GM19351 (cell line): ENCODE data around the gene IVD.
"Not testable (repeated sequence)": the region's sequence is repeated elsewhere in the genome, so short reads cannot be mapped to it uniquely, and the experiment has no call there.

Source experiments
- ATAC-seq: cut with Tn5 transposase; IDR thresholded peaks from one replicate; pipeline ENCODE4 v1.9.1; 2021; ENCODE audit warnings: mild to moderate bottlenecking, moderate library complexity; ENCODE audit not compliant: unreplicated experiment

The IVD gene

DNA sequence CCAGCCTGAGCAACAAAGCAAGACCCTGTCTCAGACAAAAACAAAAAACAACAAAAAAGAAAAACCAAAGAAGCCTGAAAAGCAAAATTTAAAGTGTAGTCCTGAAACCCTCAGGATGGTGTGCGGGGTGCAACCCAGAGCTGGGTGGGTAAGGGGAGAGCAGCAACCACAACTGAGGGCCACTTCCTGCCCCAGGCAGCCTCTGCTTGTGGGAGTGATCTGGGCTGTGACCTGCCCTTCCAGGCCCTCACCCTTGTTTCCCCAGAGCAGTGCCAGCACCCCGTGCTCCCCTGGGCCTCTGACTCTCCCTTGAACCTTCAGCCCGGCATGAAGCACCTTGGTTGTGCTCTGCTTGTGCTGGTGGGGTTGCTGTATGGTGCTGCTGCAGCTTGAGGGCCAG, 48.3 kb downstream of the IVD start:
- ATAC-seq = not testable (repeated sequence)

DNA sequence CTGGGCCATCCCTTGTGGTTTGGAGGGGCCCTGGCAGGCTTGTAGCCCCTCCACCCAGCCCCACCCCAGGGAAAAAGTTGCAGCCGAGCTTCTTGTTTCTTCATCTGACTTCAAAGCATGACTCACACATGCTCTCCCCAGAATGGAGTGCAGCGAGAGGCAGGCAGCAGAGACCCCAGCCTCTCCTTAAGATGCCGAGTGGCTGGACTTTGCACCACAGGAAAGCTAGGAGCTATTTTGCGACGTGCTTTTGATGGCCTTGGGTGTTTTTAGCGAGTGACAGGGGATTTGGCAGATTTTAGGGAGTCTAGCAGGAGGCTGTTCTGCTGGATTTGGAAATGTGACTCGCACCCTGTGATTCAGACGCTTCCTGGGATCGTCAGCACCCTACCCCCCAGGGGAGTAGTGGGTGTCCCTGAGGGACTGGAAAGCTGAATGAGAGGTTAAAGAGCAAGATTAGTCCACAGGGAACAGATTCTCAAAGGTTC, 49.4 kb downstream of the IVD start:
- no peak for ATAC-seq

DNA sequence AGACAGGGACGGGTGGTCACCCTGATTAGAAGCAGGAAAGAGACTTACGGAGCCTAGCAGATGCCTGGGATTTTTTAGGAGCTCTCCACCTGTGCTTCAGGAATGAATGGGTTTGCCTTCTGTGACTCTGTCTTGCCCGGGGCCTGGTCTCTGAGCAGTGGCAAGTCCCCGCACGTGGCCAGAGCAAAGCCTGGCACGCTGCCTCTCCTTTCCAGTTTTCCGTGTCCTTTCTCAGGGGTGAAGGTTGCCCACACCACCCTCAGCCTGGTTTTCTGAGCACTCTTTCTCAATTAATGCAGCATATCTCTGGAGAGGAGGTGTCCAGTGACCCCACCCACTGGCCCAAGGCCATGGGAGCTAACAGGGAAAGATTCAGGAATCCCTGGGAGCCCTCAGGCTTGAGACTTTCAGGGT, 50.7 kb downstream of the IVD start:
- no peak for ATAC-seq

DNA sequence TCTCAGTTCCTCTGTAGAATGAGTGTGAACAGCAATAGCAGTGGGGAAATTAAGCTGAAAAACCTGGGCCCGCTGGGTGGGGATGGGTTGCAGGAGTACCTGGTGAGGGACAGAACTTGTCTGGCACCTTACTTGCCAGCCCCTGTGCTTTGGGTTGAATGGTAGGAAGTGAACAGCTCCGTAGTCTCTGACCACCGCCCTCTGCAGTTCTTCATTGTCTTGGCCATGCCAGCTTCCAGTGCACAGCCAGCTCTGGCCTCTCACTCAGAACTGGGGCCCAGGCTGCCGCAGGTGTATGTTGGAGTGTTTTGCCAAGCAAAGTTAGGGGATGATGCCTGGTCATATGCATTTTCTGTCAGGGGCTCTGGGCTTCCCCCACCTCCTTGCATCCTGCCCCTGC, 51.1 kb downstream of the IVD start:
- ATAC-seq = no peak

DNA sequence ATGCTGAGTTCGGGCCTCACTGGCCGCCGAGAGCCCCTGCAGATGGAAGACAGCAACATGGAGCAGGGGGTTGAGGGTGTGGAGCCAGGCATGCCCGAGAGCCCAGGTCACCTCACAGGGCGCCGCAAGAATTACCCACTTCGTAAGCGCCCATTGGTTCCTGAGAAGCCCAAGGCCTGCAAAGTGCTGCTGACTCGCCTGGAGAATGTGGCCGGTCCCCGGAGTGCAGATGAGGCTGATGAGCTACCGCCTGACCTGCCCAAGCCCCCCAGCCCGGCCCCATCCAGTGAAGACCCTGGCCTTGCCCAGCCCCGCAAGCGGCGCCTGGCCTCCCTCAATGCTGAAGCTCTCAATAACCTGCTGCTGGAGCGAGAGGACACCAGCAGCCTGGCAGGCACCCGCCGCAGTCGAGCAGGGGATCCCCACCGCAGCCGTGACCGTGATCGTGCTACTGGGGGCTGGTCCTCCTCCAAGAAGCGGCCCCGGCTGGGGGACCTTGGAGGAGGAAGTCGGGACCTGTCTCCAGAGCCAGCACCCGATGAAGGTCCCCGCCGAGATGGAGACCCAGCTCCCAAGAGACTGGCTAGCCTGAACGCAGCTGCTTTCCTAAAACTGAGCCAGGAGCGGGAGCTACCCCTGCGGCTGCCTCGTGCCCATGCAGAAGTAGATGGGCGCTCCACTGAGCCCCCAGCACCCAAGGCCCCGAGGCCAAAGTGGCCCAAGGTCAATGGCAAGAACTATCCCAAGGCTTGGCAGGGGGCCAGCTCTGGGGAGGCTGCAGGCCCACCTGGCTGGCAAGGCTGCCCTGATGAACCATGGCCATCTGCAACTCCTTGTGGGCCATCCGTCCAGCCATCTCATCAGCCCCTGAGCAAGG, 53.1 kb downstream of the IVD start:
- ATAC-seq = no peak

DNA sequence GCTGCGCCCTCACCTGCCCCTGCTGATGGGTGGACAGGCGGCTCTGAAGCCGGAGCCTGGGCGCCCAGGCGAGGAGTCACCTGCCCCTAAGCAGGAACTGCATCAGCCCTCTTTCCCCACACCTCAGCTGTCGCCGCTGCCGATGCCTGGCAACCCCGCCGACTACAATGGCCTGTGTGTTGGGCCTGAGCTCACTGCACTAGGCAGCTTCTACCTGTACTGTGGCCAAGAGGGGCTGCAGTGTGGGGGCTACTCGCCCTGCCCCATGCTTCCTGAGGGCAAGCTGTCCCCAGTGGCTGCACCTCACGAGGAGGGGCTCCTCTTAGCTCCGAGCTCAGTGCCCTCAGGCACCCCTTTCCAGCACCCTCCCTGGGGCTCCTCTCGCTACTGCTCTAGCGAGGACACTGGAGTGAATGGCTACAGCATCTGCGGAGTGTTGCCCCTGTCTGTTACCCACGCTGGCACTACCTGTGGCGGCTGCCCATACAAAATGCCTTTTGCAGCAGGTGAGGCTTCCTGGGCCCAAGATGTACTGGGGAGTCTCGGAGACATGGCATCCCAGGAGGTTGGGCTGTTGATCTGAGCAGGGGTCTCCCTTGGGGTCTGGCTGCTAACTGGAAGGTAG, 53.9 kb downstream of the IVD start:
- ATAC-seq = no peak

DNA sequence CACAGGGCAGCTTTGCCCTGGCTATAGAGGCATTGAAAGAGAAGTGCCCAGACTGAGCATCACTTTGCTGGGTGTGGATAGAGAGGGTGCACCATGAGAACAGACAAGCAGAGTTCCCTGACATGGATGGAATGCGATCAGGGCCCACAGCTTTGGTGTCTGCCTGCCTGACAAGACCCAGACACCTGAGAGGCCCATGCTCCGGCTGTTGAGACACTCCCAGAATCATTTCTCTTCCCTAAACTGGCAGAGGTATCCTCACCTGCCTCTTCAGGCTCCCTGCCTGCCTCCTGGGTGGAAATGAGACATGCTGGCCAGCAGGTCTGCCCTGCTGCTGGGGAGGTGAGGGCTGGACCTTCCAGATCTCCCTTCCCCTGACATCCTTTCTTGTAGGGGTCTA, 54.8 kb downstream of the IVD start:
- ATAC-seq = no peak

DNA sequence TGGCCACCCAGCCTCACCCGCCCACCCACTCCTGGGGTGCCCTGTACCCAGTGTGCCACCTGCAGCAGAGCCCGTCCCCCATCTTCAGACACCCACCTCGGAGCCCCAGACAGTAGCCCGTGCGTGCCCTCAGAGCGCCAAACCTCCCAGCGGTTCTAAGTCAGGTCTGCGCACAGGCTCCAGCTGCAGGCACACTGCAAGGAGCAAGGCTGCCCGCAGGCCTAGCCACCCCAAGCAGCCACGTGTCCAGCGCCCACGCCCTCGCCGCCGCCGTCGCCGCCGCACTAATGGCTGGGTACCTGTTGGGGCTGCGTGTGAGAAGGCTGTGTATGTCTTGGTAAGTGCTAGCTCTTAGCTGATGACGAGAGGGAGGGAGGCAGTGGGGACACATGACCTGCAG, 56.4 kb downstream of the IVD start:
- ATAC-seq = no peak

DNA sequence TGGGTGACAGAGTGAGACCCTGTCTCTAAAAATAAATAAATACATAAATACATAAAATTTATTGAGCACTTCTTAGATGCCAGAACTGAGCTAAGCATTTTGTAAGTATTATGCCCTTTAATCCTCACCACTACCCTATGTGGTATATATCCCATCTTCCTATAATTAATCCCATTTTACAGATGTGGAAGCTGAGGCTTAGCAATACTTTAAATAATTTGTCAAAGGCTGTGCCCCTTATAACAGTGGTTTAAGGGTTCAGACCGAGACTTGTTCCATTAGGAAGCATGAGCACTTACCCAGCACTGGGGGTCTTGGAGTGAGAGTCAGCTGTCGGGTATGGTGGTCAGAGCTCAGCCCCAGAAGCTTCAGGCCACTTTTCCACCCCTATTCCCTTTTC, 57.7 kb downstream of the IVD start:
- ATAC-seq = no peak

DNA sequence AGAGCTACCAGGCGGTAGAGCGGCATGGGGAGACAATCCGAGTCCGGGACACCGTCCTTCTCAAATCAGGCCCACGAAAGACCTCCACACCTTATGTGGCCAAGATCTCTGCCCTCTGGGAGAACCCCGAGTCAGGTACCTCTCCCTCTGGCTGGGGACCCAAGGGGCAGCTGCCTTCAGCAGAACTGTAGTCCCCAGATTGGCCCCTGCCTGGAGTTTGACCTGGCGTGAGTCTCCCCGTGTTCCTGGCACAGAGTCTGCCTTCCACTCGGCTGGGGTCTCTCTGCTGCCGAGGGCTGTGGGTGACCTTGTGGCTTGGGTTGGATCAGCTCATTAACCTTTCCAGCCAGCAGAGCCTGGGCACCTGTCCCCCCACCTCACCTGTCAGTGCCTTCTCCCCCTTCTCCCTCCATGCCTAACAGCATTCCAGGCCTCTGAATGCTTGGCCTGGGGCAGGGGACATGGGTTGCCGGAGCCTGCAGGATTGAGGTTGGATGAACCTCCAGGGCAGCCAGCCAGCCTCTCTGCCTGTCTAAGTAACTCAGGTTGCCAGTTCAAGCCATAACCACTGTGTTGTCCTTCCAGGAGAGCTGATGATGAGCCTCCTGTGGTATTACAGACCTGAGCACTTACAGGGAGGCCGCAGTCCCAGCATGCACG, 58.4 kb downstream of the IVD start:
- ATAC-seq = no peak

DNA sequence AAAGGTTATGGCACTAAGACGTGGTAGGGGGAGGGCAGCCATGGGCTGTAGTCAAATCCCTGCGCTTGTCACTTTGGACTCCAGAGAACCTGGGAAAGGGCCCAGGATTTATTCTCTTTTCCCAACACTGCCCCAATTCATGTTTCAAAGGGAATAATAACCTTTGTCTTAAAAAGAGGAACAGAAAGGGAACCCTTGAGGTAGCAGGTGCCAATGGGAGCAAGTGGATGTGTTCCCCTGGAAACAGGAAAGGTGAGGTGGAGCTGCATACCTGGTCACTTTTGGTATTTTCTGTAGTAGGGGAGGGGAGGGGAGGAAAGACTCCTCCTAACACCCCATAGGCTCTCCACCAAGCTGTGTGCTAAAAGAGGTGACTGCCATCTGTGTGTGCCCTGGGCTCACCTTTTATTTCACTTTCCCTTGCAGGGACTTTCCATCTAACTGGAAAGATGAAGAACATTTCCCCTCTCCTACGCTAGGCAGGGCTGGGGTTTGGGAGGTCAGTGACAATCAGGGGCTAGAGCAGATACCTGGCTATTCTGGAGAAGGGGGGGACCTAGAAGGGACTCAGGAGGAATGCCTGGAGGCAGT, 59.1 kb downstream of the IVD start:
- no peak for ATAC-seq

DNA sequence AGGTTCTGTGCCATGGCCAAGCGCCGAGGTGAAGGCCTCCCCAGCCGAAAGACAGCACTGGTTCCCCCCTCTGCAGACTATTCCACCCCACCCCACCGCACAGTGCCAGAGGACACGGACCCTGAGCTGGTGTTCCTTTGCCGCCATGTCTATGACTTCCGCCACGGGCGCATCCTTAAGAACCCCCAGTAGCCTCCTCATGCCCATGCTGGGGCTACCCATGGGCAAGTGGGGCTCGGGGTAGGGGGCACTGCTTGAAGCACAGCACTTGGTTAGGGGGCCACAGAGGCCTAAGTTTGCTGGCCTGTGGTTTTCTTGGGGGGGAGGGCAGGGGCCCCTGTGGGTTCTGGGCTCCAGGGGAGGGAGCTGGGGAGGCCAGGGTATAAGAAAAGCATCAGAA, 60.3 kb downstream of the IVD start:
- ATAC-seq = no peak

DNA sequence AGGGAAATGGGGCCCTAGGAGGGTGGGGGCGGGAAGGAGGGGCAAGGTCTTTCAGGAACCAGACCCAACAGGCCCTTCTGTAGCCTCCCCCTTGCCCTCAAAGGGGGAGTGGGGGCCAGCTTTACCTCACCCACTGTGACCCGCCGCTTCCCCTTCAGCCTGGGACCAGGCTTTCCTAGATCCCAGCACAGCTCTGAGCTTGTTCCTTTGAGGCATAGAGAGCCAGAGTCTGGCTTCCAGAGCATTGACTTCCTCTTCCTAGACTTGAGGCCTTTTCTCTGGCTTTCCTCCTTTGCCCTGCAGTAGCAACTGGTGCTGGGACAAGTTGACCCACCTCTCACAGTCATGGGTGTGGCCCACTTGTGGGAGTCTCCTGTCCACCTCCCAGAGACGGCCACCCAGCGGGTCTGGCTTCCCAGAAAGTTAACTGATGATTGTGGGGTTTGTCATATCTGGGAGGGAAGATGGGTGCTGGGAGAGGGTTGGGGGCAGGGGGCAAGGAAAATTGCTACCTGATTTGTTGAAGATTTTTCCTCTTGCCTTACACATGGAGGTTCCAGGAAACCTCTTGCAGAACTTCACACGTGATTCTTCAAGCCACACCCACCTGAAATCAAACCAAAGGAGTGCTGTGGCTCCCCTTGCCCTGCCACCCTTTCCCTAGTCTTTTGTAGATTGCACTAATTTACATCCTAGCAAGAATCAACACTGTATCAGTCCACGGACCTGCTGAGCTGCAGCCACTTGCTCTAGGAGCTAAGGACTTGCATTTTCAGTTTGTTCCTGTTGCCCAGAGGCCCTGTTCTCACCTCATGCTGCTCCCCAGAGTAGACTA, 61.0 kb downstream of the IVD start:
- no peak for ATAC-seq

DNA sequence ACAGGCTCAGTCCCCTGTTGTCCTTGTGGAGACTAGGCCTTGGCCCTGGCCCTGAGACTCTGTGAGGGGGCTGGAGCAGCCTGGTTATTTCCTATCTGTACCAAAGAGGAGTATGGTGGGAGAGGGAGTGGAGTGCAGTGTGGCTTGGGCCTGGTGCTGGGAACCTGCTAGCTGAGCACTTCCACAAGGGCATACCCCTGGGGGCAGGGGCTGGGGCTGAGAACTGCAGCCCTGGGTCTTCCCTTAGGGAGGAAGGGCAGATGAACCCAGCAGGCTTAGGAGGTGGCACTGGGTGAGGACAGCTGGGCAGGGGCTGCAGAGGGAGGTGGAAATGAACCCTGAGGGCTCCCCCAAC, 61.6 kb downstream of the IVD start:
- no peak for ATAC-seq

DNA sequence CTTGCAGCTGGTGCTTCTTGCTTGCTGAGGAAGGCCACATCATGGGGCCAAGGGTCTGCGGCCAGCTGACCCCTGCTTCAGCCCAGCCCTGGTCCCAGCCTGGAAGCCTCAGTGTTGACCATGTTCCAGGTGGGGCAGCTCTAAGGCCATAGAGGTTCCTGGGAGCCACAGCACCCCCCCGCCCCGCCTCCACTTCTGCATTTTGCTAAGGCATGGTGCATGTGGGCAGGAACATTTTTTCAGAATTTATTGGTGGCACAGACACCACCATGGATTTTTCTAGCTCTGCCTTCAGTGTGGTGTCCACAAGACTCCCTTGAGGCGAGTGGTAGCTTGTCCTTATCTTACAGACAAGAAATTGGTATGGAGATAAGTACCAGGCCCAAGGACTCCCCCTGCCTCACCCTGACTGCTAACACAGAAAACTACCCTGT, 63.3 kb downstream of the IVD start:
- no peak for ATAC-seq

DNA sequence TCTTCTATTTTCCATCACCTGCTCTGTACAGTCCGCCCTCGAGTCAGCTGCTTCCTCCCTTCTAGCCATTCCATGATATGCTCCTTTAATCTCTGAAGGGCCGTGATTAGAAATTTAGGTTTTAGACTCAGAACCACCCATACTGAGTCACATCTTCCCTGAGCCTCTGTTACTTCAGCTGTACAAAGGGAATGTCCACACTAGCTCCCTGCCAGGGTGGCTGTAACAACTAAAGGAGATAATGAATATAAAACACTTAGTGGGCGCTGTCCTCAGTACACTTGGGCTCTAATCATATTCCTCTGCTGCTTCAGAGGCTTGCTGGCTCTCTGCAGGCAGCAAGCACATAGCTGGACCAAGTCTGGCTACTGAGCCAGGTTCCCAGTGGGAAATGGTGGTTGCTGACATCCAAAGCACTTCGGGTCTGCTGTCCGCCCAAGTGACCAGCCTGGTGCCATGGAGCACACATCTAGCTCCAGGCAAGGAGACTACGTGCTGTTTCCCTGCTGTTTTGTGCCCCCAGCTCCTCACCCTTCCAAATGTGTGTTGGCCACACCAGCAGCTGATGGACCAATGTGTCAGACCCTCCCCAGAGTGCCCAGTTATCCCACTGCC, 64.3 kb downstream of the IVD start:
- no peak for ATAC-seq

DNA sequence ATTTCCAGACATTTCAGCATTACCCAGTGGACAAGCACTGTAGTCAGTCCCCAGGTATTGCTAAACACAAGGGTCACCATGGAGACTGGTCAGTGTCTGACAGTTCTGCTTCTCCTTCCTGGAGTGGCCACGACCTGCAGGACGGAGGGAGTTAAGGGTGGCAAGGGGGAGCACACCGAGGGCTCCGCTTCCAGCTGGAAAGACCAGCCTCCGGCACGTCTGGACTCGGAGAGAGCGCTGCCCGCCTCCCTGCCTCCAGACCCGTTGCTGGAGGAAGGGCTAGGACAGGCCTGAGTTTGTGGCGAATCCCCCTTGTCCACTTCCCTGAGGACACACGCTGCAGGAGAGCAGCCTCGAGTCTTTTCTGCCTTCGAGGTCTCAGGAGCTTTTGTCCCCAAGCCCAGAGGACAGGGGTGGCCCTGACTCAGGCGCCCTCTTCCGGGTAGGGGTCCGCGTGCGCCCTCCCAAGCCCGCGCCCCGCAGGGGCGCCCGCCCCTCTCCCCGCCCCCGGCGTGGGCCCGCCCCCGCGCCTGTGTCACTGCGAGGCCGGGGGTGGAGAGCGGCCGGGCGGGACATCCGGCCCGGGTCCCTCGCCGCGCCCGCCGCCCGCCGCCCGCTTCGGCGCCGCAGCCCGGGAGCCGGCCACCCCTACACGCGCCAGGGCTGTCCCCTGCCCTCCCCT, 65.0 kb downstream of the IVD start, which contains the start of gene CHST14:
CHST14 (plus strand) TSS at position 562 of the 682 bp plus-strand sequence. CDS start 230 bp downstream, outside the sequence.
- ATAC-seq = peak; percentile 72
